Activated CD8-positive, alpha-beta memory T cell treated with anti-CD3 and anti-CD28 coated beads, Interleukin-2, amount 10 ng/mL, durations not matched to agents 7 days and 5 days (primary cell): ENCODE data around the gene DZIP1L. TPM values are rescaled to one million over a fixed set of nuclear protein-coding genes. Genes with fewer than 3 reads are reported as not detected.

Source experiments
- ATAC-seq: fragments of 150-1000 bp; cut with Tn5 transposase; one replicate; pipeline ENCODE4 v1.10.0; 2021; ENCODE audit warnings: moderate library complexity
- CTCF ChIA-PET: fragments of 350-600 bp; sonication (Branson Sonifier 250); formaldehyde crosslinking; loops from one replicate; lab custom pipeline; 2021; ENCODE audit warnings: antibody characterized with exemption; lab: Charles Lee
- DNase-seq: peaks from one replicate; pipeline ENCODE4 v3.0.0-alpha.2; 2020
- H3K27ac Mint-ChIP-seq: one replicate; pipeline ENCODE4 v1.8.0; 2021; ENCODE audit warnings: mild to moderate bottlenecking, mixed read lengths
- H3K27me3 Mint-ChIP-seq: one replicate; pipeline ENCODE4 v1.8.0; 2021; ENCODE audit warnings: mixed read lengths
- H3K36me3 Mint-ChIP-seq: one replicate; pipeline ENCODE4 v1.8.0; 2021; ENCODE audit warnings: mild to moderate bottlenecking, mixed read lengths
- H3K4me1 Mint-ChIP-seq: one replicate; pipeline ENCODE4 v1.8.0; 2021; ENCODE audit warnings: mixed read lengths
- H3K4me3 Mint-ChIP-seq: one replicate; pipeline ENCODE4 v1.8.0; 2021; ENCODE audit warnings: mild to moderate bottlenecking, moderate library complexity, mixed read lengths
- H3K9me3 Mint-ChIP-seq: one replicate; pipeline ENCODE4 v1.8.0; 2022; ENCODE audit warnings: low read depth, mixed read lengths
- total RNA-seq, 2 experiments: library from RNA; stranded (reverse); gene quantifications; one replicate each; pipeline ENCODE4 v1.2.3, GENCODE V29; 2021

Gene DZIP1L
- total RNA-seq, 2 experiments from 2014 or later: 0.38 to 0.56 TPM

DNA sequence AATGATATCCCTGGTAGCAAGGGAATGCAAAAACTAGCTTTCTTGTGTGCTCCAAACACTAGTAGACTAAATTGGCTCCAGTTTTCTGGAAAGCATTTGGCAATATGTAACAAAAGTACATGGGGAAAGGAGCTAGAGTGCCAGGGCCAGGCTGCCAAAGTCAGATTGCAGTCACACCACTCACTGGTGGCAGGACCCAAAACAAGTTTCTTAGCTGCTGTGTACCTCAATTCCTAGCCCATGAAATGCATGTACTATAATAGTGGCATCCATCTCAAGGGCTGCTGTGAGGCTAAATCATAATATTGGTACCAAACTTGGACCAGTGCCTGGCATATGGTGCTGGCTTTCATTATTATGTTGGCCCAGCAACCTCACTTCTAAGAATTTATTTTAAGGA, 56.1 kb downstream of the DZIP1L start:
- CTCF ChIA-PET: interaction anchor here (1.7 kb wide), 1 partner anchor 59 kb away, joined by 4 read pairs; no protein-coding TSS in a partner anchor
- H3K36me3 Mint-ChIP-seq: no peaks in the 10 kb centered on the region
- no peak for ATAC-seq
- no peaks in the 10 kb centered on the region for H3K4me1 Mint-ChIP-seq
- no peak for DNase-seq
- H3K4me3 Mint-ChIP-seq: no peak overlapping the region
- no peaks in the 10 kb centered on the region for H3K9me3 Mint-ChIP-seq
- H3K27me3 Mint-ChIP-seq: peaks cover 48% of the 10 kb centered on the region
- H3K27ac Mint-ChIP-seq: no peak overlapping the region

- DNase-seq: no peak
- peaks cover 56% of the 10 kb centered on the region for H3K27me3 Mint-ChIP-seq
- no peak overlapping the region for H3K27ac Mint-ChIP-seq
- no peaks in the 10 kb centered on the region for H3K4me1 Mint-ChIP-seq
- no peaks in the 10 kb centered on the region for H3K36me3 Mint-ChIP-seq
- H3K9me3 Mint-ChIP-seq: no peaks in the 10 kb centered on the region
- CTCF ChIA-PET: interaction anchor here (1.7 kb wide), 1 partner anchor 61 kb away, joined by 4 read pairs; no protein-coding TSS in a partner anchor
- no peak for ATAC-seq
- no peak overlapping the region for H3K4me3 Mint-ChIP-seq
Measured at GRCh38 chr3:138057384-138057783, 58.0 kb downstream of the DZIP1L start.

GRCh38 chr3:138054057-138054456, 61.4 kb downstream of the DZIP1L start:
- no peak for DNase-seq
- H3K4me1 Mint-ChIP-seq: no peaks in the 10 kb centered on the region
- no peak overlapping the region for H3K4me3 Mint-ChIP-seq
- no peaks in the 10 kb centered on the region for H3K36me3 Mint-ChIP-seq
- peaks cover 3% of the 10 kb centered on the region for H3K9me3 Mint-ChIP-seq
- no peak overlapping the region for H3K27ac Mint-ChIP-seq
- no peak for ATAC-seq
- CTCF ChIA-PET: no interaction called here
- peaks cover 51% of the 10 kb centered on the region for H3K27me3 Mint-ChIP-seq

- H3K27ac Mint-ChIP-seq: no peak overlapping the region
- H3K27me3 Mint-ChIP-seq: peaks cover 46% of the 10 kb centered on the region
- H3K36me3 Mint-ChIP-seq: no peaks in the 10 kb centered on the region
- no peak for ATAC-seq
- DNase-seq: no peak
- CTCF ChIA-PET: interaction anchor here (1.2 to 1.9 kb wide), 3 partner anchors 9 to 66 kb away, joined by 3 to 5 read pairs (median 4); no protein-coding TSS in a partner anchor
- peaks cover 3% of the 10 kb centered on the region for H3K9me3 Mint-ChIP-seq
- no peaks in the 10 kb centered on the region for H3K4me1 Mint-ChIP-seq
- H3K4me3 Mint-ChIP-seq: no peak overlapping the region
Measured at GRCh38 chr3:138051947-138052802, 63.2 kb downstream of the DZIP1L start.

DNA sequence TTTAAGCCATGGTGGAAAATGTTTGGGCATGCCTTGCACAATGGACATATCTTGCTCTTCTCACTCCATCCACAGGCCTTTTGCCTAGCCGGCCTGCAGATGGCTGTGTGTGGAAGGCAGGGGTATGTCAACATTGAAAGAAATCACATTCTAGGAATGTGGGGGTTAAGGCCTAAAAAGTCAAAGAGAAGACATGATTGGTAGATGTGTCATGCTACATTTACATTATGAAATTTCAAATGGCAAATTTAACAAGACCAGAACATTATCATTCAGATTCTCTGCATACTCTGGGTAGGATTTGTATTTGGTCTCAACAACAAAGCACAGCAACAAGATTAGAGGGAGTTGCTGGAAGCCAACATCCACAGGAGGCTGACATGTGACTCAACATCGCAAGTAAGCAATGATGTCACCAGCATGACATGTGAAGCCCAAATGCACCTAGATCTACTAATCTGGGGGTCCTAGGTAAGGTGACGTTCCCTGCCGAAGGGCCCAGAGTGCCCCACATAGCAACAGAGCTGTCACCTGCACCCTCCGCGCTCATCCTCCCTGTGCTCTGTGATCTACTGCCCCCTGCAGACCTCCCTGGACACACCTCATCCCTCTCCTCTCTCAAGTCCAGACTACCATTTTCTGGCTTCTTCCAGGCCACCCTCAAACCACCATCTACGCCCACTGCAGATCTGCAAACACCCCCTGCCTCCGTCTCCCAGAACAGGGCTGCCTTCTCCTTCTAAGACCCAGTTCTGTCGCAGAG, 66.1 kb downstream of the DZIP1L start:
- Mint-ChIP-seq H3K27ac (no peak overlapping the region), H3K4me3 (no peak overlapping the region), H3K27me3 (peaks cover 43% of the 10 kb centered on the region), H3K9me3 (peaks cover 3% of the 10 kb centered on the region), H3K4me1 (no peaks in the 10 kb centered on the region), H3K36me3 (no peaks in the 10 kb centered on the region)
- CTCF ChIA-PET: interaction anchor here (1.3 kb wide), 1 partner anchor 14 kb away, joined by 3 read pairs; no protein-coding TSS in a partner anchor
- DNase-seq: no peak
- ATAC-seq: no peak

GRCh38 chr3:138047596-138048158, 67.7 kb downstream of the DZIP1L start:
- DNase-seq: no peak
- H3K27ac Mint-ChIP-seq: no peak overlapping the region
- H3K9me3 Mint-ChIP-seq: peaks cover 3% of the 10 kb centered on the region
- H3K4me3 Mint-ChIP-seq: no peak overlapping the region
- no peak for ATAC-seq
- CTCF ChIA-PET: no interaction called here
- H3K27me3 Mint-ChIP-seq: peaks cover 38% of the 10 kb centered on the region
- H3K36me3 Mint-ChIP-seq: no peaks in the 10 kb centered on the region
- H3K4me1 Mint-ChIP-seq: no peaks in the 10 kb centered on the region

- H3K4me1 Mint-ChIP-seq: no peaks in the 10 kb centered on the region
- no peak overlapping the region for H3K27ac Mint-ChIP-seq
- DNase-seq (no peak), ATAC-seq (no peak)
- no peaks in the 10 kb centered on the region for H3K36me3 Mint-ChIP-seq
- H3K27me3 Mint-ChIP-seq: peaks cover 38% of the 10 kb centered on the region
- H3K9me3 Mint-ChIP-seq: peaks cover 3% of the 10 kb centered on the region
- CTCF ChIA-PET: interaction anchor here (0.6 kb wide), 1 partner anchor 1338 kb away, joined by 4 read pairs; no protein-coding TSS in a partner anchor
- H3K4me3 Mint-ChIP-seq: no peak overlapping the region
Measured at GRCh38 chr3:138046955-138047354, 68.5 kb downstream of the DZIP1L start.

GRCh38 chr3:138046085-138046484, 69.3 kb downstream of the DZIP1L start:
- Mint-ChIP-seq H3K4me1 (no peaks in the 10 kb centered on the region), H3K36me3 (no peaks in the 10 kb centered on the region), H3K9me3 (peaks cover 3% of the 10 kb centered on the region), H3K27me3 (peaks cover 41% of the 10 kb centered on the region), H3K4me3 (no peak overlapping the region), H3K27ac (no peak overlapping the region)
- CTCF ChIA-PET: no interaction called here
- DNase-seq: no peak
- ATAC-seq: no peak

- CTCF ChIA-PET: no interaction called here
- Mint-ChIP-seq H3K27ac (no peak overlapping the region), H3K4me3 (no peak overlapping the region)
Measured at GRCh38 chr3:138043266-138044029, 72.0 kb downstream of the DZIP1L start.

GRCh38 chr3:138042043-138042442, 73.4 kb downstream of the DZIP1L start:
- Mint-ChIP-seq H3K36me3 (no peaks in the 10 kb centered on the region), H3K4me1 (no peaks in the 10 kb centered on the region), H3K9me3 (no peaks in the 10 kb centered on the region), H3K27me3 (peaks cover 62% of the 10 kb centered on the region), H3K4me3 (no peak overlapping the region), H3K27ac (no peak overlapping the region)
- CTCF ChIA-PET: no interaction called here
- no peak for DNase-seq
- no peak for ATAC-seq

More at GRCh38 chr3:138043266-138044029, 72.0 kb downstream of the DZIP1L start:
- no peaks in the 10 kb centered on the region for H3K9me3 Mint-ChIP-seq
- peaks cover 57% of the 10 kb centered on the region for H3K27me3 Mint-ChIP-seq
- no peaks in the 10 kb centered on the region for H3K4me1 Mint-ChIP-seq
- no peak for DNase-seq
- ATAC-seq: no peak
- H3K36me3 Mint-ChIP-seq: no peaks in the 10 kb centered on the region

DNA sequence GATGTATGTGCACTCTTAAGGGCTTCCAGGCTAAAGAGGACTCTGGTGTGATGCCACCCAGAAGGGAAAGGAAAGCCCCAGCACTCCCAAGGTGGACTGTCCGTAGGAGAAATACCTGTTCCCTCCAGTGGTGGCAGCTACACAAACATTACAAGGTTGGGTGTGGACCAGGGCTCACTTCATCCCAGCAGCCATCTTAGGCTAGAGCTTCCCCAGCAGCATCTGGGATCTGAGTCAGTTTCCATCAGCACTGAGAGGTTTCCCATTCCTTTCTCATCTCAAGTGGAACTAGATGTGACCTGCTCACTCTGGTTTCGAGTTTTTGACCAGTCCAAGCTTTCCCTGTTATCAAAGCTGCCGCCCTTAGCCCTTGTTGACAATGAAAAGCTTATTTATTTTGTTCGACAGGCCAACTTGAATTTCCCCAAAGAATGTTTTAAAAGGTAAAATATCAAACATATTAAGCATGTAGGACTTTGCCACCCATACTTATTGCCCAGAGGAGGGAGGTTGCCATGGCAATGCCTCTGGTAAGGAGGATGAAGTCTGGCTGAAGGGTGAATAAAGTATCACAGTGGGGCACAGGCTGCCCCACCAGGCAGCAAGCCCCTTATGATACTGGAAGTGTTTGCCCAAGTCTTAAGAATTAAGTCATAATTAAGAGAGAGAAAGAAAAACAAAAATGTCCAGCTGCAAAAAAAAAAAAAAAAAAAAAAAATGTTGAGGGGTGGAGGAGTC, 76.5 kb downstream of the DZIP1L start:
- CTCF ChIA-PET: no interaction called here
- H3K4me1 Mint-ChIP-seq: no peaks in the 10 kb centered on the region
- ATAC-seq (no peak), DNase-seq (no peak)
- H3K27ac Mint-ChIP-seq: no peak overlapping the region
- no peaks in the 10 kb centered on the region for H3K9me3 Mint-ChIP-seq
- no peak overlapping the region for H3K4me3 Mint-ChIP-seq
- no peaks in the 10 kb centered on the region for H3K36me3 Mint-ChIP-seq
- H3K27me3 Mint-ChIP-seq: peaks cover 59% of the 10 kb centered on the region

DNA sequence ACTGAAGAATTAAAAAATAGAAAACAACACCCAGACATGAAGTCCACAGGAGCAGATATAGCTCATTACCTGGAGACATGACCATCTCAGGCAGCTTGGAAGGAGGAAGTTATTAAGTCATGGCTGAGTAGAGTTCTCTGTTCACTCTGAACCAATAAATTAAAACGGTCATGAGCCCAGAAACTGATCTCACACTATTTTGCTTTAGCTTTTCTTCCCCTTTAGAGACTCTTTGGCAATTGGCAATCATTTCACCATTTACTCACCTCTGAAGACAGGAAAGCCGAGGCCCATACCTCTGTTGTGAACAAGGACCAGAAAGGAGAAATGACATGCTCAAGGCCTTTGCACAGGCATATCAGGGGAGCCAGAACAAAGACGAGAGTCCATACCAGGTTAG, 78.8 kb downstream of the DZIP1L start:
- H3K9me3 Mint-ChIP-seq: no peaks in the 10 kb centered on the region
- CTCF ChIA-PET: no interaction called here
- no peak overlapping the region for H3K4me3 Mint-ChIP-seq
- no peak for ATAC-seq
- no peaks in the 10 kb centered on the region for H3K36me3 Mint-ChIP-seq
- DNase-seq: no peak
- H3K27me3 Mint-ChIP-seq: peaks cover 56% of the 10 kb centered on the region
- H3K4me1 Mint-ChIP-seq: peaks cover 3% of the 10 kb centered on the region
- H3K27ac Mint-ChIP-seq: no peak overlapping the region
